H9 (cell line): Measurements from ENCODE around the gene TREML2. TPM values are rescaled to one million over a fixed set of nuclear protein-coding genes. Genes with fewer than 3 reads are reported as not detected.

Experiments used
- DNase-seq: peaks from one replicate; pipeline ENCODE4 v3.0.0-alpha.2; 2017
- H2AFZ ChIP-seq: one replicate; pipeline ENCODE4 v1.6.1; 2013; ENCODE audit warnings: mild to moderate bottlenecking, low read length, control low read depth, moderate library complexity
- H2AK5ac ChIP-seq: 2 replicates; pipeline ENCODE4 v1.6.1; 2013; ENCODE audit warnings: low read length, control low read depth, mixed read lengths; ENCODE audit not compliant: insufficient read length
- H2BK120ac ChIP-seq: one replicate; pipeline ENCODE4 v1.6.1; 2013; ENCODE audit warnings: low read depth, mild to moderate bottlenecking, low read length, control low read depth, inconsistent platforms; ENCODE audit not compliant: poor library complexity, severe bottlenecking
- H2BK12ac ChIP-seq: 2 replicates; pipeline ENCODE4 v1.6.1; 2013; ENCODE audit warnings: low read length, control low read depth, mixed read lengths, low read depth; ENCODE audit not compliant: insufficient read length
- H2BK15ac ChIP-seq: 2 replicates; pipeline ENCODE4 v1.6.1; 2013; ENCODE audit warnings: low read depth, low read length, control low read depth
- H2BK20ac ChIP-seq: one replicate; pipeline ENCODE4 v1.6.1; 2013; ENCODE audit warnings: low read depth, mild to moderate bottlenecking, low read length, control low read depth, inconsistent platforms; ENCODE audit not compliant: poor library complexity, severe bottlenecking
- H2BK5ac ChIP-seq: 2 replicates; pipeline ENCODE4 v1.6.1; 2013; ENCODE audit warnings: low read length, control low read depth, mixed read lengths; ENCODE audit not compliant: insufficient read length
- H3K14ac ChIP-seq: 2 replicates; pipeline ENCODE4 v1.6.1; 2013; ENCODE audit warnings: low read length, control low read depth; ENCODE audit not compliant: insufficient read depth
- H3K18ac ChIP-seq: 2 replicates; pipeline ENCODE4 v1.6.1; 2013; ENCODE audit warnings: low read depth, mild to moderate bottlenecking, mixed read lengths, low read length, control low read depth; ENCODE audit not compliant: insufficient read length
- H3K23ac ChIP-seq: 2 replicates; pipeline ENCODE4 v1.6.1; 2013; ENCODE audit warnings: low read length, control low read depth, mixed read lengths, low read depth; ENCODE audit not compliant: insufficient read length
- H3K23me2 ChIP-seq: 2 replicates; pipeline ENCODE4 v1.6.1; 2013; ENCODE audit warnings: low read depth, mild to moderate bottlenecking, mixed read lengths, low read length, control low read depth; ENCODE audit not compliant: insufficient read length, poor library complexity, severe bottlenecking
- H3K27ac ChIP-seq: 2 replicates; pipeline ENCODE4 v1.5.1; 2013; ENCODE audit warnings: low read length, control low read depth, mixed read lengths, low read depth; ENCODE audit not compliant: insufficient read length
- H3K27me3 ChIP-seq: 2 replicates; pipeline ENCODE4 v1.6.1; 2013; ENCODE audit warnings: low read length, control low read depth, inconsistent platforms; ENCODE audit not compliant: insufficient read depth
- H3K4ac ChIP-seq: 2 replicates; pipeline ENCODE4 v1.6.1; 2013; ENCODE audit warnings: low read depth, mild to moderate bottlenecking, control low read depth, inconsistent platforms, low read length, moderate library complexity
- H3K4me1 ChIP-seq: 2 replicates; pipeline ENCODE4 v1.6.1; 2013; ENCODE audit warnings: low read length, control low read depth, inconsistent platforms; ENCODE audit not compliant: insufficient read depth
- H3K4me2 ChIP-seq: 2 replicates; pipeline ENCODE4 v1.6.1; 2013; ENCODE audit warnings: low read length, control low read depth, mixed read lengths; ENCODE audit not compliant: insufficient read length, insufficient read depth
- H3K56ac ChIP-seq: 2 replicates; pipeline ENCODE4 v1.6.1; 2013; ENCODE audit warnings: low read depth, mild to moderate bottlenecking, mixed read lengths, low read length, control low read depth; ENCODE audit not compliant: insufficient read length
- H3K79me1 ChIP-seq: 2 replicates; pipeline ENCODE4 v1.6.1; 2013; ENCODE audit warnings: low read depth, mild to moderate bottlenecking, moderate library complexity, low read length, control low read depth, inconsistent platforms; ENCODE audit not compliant: insufficient read depth, poor library complexity, severe bottlenecking
- H3K79me2 ChIP-seq: 2 replicates; pipeline ENCODE4 v1.6.1; 2013; ENCODE audit warnings: low read length, control low read depth, inconsistent platforms; ENCODE audit not compliant: insufficient read depth
- H3K9ac ChIP-seq: 2 replicates; pipeline ENCODE4 v1.6.1; 2013; ENCODE audit warnings: low read length, control low read depth, mixed read lengths; ENCODE audit not compliant: insufficient read length; ENCODE audit errors: extremely low read depth
- H3K9me3 ChIP-seq: one replicate; pipeline ENCODE4 v1.6.1; 2013; ENCODE audit warnings: low read depth, low read length, inconsistent platforms; ENCODE audit not compliant: control insufficient read depth
- H3T11ph ChIP-seq: one replicate; pipeline ENCODE4 v1.6.1; 2013; ENCODE audit warnings: mild to moderate bottlenecking, low read length, control low read depth, inconsistent platforms
- H4K20me1 ChIP-seq: one replicate; pipeline ENCODE4 v1.6.1; 2013; ENCODE audit not compliant: control insufficient read depth, insufficient read length, insufficient read depth
- H4K5ac ChIP-seq: 2 replicates; pipeline ENCODE4 v1.6.1; 2013; ENCODE audit warnings: low read depth, mild to moderate bottlenecking, mixed read lengths, low read length, control low read depth; ENCODE audit not compliant: insufficient read length
- H4K8ac ChIP-seq: replicated peaks from 2 replicates; pipeline ENCODE4 v1.6.1; 2013; ENCODE audit warnings: low read length, control low read depth, mixed read lengths, low read depth; ENCODE audit not compliant: insufficient read length
- H4K91ac ChIP-seq: 2 replicates; pipeline ENCODE4 v1.6.1; 2013; ENCODE audit warnings: low read depth, mild to moderate bottlenecking, moderate library complexity, mixed read lengths, low read length, control low read depth; ENCODE audit not compliant: insufficient read length
- H3K27ac Mint-ChIP-seq, 3 experiments: 2 replicates in 2 of 3; 3 replicates in 1 of 3; pipeline ENCODE4 v1.8.0; 2020 to 2021; ENCODE audit warnings: mixed read lengths in 3 of 3, mild to moderate bottlenecking in 1 of 3, moderate library complexity in 1 of 3
- H3K27me3 Mint-ChIP-seq: 2 replicates; pipeline ENCODE4 v1.8.0; 2021; ENCODE audit warnings: low read depth, mild to moderate bottlenecking, moderate library complexity, mixed read lengths
- H3K36me3 Mint-ChIP-seq, 3 experiments: 2 replicates in 2 of 3; 3 replicates in 1 of 3; pipeline ENCODE4 v1.8.0; 2020 to 2021; ENCODE audit warnings: low read depth in 3 of 3, mixed read lengths in 3 of 3; ENCODE audit not compliant: insufficient read depth in 1 of 3
- H3K4me1 Mint-ChIP-seq, 2 experiments: 2 replicates each; pipeline ENCODE4 v1.8.0; 2020; ENCODE audit warnings: mixed read lengths in 2 of 2
- H3K4me3 Mint-ChIP-seq, 2 experiments: 2 replicates in 1 of 2; 3 replicates in 1 of 2; pipeline ENCODE4 v1.8.0; 2020 to 2021; ENCODE audit warnings: mild to moderate bottlenecking in 2 of 2, mixed read lengths in 2 of 2, moderate library complexity in 1 of 2
- H3K9me3 Mint-ChIP-seq, 2 experiments: 2 replicates in 1 of 2; 3 replicates in 1 of 2; pipeline ENCODE4 v1.8.0; 2020; ENCODE audit warnings: mild to moderate bottlenecking in 2 of 2, mixed read lengths in 2 of 2, moderate library complexity in 1 of 2
- CTCF ChIP-seq: fragments of 200-600 bp; sonication (generic); conservative IDR thresholded peaks from 3 replicates; pipeline ENCODE4 v1.8.0; 2021; ENCODE audit warnings: antibody characterized with exemption, mild to moderate bottlenecking
- WGBS: extraction: QIAGEN DNeasy Blood & Tissue Kit; methylation state at CpG from one replicate; pipeline ENCODE4 v1.1.7; 2013; ENCODE audit warnings: missing lambda C conversion rate, low lambda C conversion rate, mixed read lengths; ENCODE audit not compliant: insufficient read length; ENCODE audit errors: extremely low coverage; 5-methylcytosine and 5-hydroxymethylcytosine counted together
- total RNA-seq: library from RNA; stranded (reverse); gene quantifications from 2 replicates; pipeline ENCODE4 v1.2.1, GENCODE V29; 2021

TREML2 gene
- total RNA-seq, 1 experiment from 2014 or later = 0.07 TPM

DNA sequence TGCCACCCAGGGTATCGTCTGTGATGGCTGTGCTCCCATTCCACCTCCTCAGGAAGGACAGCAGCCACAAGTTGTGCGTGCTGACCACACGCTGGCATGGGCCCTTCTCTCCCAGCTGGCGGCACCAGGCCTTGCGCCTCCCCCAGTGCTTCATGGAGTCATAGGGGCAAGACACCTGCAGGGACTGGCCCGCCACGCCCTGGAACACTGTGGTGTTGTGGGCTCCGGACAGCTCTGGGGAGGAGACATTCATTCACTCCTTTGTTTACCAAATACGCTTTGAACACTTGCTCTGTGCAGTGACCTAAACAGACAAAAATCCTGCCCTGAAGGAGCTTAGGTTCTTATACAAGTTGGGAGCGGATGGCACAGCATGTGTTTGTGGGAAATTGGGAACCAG, 39.6 kb downstream of the TREML2 start:
- Histone ChIP-seq H3K9ac (no peak overlapping the region), H3K23me2 (no peaks in the 10 kb centered on the region), H3K18ac (no peak overlapping the region), H3K9me3 (no peaks in the 10 kb centered on the region), H3K79me1 (no peaks in the 10 kb centered on the region), H3K79me2 (no peaks in the 10 kb centered on the region), H2BK12ac (no peak overlapping the region), H4K8ac (no peak overlapping the region), H2BK15ac (no peak overlapping the region), H2AK5ac (no peak overlapping the region), H3K27me3 (no peaks in the 10 kb centered on the region; the same call in 1 of the 2 replicates), H2BK5ac (no peak overlapping the region), H3K27ac (no peak overlapping the region), H3K14ac (no peak overlapping the region), H3K56ac (no peak overlapping the region), H2BK120ac (no peak overlapping the region), H3K4me2 (no peak overlapping the region), H2BK20ac (no peak overlapping the region), H3K23ac (no peak overlapping the region), H4K91ac (no peak overlapping the region), H4K5ac (no peak overlapping the region), H3K4me1 (no peaks in the 10 kb centered on the region), H3K4ac (no peak overlapping the region), H2AFZ (no peak overlapping the region), H3T11ph (no peak overlapping the region), H4K20me1 (no peaks in the 10 kb centered on the region)
- Mint-ChIP-seq H3K27ac (no peak overlapping the region), H3K27me3 (peaks cover 3% of the 10 kb centered on the region), H3K36me3 (no peaks in the 10 kb centered on the region), H3K4me1 (peaks cover 2 to 7% of the 10 kb centered on the region in 2 experiments; a peak in 2 of 4 replicates), H3K4me3 (no peak overlapping the region), H3K9me3 (no peaks in the 10 kb centered on the region)
- TF ChIP-seq CTCF = no peak
- DNase-seq = no peak
- WGBS = no CpG with 5 or more reads among the region's 10 CpGs
